Activated T-helper 9 cell treated with anti-CD3 and anti-CD28 coated beads, Interleukin-2, amount 50 U/mL, for 16 hours (primary cell): Measurements from ENCODE around the gene SURF2.
A peak's percentile ranks its signal among the peaks of the same experiment; 100 is the strongest.

Experiments used
- DNase-seq: peaks from one replicate; pipeline ENCODE4 v3.0.0-alpha.2; 2020; ENCODE audit warnings: low read depth

SURF2 gene

DNA sequence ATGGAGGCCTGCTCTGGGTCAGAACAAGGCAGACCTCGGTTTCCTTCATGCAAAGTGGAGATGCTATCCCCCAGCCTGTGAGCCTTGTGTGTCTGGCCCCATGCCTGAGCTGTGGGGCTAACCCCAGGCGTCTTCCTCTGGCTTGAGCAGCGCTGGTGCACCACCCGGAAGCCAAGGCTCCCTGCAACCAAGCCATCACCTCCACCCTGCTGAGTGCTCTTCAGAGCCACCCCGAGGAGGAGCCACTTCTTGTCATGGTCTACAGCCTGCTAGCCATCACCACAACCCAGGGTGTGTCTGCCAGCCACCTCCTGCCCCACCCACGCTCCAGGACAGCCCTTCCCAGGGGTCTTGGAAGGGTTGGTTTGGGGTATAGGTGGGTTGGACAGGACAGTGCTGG is 45.2 kb downstream of the SURF2 start:
- DNase-seq, result no peak

DNA sequence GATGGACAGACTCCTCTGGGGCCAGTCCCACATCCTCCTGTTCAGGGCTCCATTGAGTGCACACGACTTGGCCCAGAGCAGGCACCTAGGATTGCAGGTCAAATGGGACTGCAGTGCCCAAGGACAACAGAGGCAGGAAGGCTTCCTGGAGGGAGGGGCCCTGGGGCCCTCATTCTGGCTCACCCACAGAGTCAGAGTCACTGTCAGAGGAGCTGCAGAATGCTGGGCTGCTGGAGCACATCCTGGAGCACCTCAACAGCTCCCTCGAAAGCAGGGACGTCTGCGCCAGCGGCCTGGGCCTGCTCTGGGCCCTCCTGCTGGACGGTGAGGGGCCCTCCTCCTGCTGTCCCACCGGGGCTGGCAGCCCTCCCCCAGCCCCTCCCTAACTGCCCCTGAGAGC is 46.3 kb downstream of the SURF2 start:
- DNase-seq, result no peak

DNA sequence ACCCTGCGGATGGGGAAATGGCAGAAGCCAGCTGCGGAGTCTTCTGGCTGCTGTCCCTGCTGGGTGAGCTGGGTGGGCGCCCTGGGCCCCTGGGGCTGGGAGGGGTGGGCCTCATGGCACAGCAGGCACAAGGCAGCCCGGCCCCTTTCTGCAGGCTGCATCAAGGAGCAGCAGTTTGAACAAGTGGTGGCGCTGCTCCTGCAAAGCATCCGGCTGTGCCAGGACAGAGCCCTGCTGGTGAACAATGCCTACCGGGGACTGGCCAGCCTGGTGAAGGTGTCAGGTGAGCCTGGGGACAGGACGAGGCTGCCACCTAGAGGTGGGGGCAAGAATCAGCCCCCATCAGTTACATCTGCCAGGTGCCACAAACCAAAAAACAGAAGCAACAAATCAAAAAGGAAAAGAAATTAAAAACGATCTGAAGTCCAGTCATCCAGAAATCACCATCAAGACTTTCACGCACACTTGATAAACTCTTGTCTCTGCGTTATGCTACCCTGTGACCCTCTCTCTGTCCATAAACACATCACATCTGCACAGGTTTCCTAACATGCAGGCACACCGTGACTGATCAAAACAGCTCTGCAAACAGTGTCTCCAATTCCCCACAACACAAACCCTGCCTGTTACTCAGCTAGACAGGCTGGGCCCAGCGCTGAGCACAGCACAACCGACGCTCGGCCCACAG is 47.6 kb downstream of the SURF2 start:
- DNase-seq, result peak; percentile 43

DNA sequence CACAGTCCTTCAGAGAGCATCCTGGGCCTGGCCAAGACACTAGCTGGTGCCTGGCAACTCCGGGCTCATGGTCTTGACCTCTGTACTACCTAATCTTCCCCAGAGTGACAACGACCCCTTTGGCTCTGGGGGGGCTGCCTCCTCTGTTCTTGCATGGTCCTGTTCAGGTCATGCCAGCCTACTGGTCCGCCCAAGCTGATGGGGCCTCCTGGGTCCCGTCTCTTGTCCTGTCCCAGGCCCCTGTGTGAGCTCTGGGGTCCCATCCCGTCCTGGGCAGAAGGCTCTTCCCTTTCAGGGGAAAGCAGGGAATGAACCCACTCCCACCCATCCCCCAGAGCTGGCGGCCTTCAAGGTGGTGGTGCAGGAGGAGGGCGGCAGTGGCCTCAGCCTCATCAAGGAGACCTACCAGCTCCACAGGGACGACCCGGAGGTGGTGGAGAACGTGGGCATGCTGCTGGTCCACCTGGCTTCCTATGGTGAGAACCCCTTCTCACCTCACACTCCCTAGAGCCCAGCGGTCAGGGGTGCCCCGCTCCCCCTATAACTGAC is 48.2 kb downstream of the SURF2 start:
- DNase-seq, result no peak

DNA sequence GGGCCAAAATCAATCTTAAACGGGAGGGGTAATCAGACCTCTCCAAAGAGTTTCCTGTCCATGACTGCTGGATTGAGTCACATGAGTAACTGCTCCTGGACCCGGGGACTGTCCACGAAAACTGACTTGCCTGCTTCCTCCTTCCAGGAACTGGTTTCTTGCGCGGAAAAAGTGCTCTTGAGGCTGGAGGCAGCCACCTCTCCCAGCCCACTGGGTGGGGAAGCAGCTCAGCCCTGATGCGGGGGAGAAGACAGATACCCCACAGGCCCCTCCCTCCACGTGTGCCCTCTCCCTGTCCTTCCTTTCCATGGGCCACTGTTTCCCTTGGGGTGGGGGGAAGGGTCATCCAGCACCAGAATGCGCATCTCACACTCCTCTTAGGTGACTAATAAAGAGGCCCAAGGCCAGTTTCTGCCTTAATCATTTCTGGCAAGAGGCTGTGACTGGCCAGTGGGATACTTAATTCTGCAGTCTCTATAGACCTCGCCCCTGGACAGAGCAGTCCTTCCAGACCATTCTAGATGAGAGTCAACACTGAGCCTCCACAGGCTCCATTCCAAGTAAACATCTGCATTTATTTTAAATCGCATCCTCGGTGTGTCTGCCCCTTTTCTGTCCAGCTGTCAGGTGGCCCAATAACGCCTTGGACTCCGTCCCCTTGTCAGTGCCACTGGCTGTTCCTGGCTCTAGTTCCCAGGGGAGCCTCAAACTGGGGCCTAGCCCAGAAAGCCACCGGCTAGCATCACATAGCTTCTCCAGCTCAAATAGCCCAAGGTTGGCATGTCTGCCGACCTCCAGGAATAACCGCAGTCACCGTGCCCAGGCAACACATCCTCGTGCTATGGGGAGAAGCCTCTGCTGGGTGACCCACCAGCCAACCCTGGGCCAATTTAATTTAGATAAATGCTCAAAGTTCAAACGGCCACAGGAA is 49.4 kb downstream of the SURF2 start:
- no peak for DNase-seq

DNA sequence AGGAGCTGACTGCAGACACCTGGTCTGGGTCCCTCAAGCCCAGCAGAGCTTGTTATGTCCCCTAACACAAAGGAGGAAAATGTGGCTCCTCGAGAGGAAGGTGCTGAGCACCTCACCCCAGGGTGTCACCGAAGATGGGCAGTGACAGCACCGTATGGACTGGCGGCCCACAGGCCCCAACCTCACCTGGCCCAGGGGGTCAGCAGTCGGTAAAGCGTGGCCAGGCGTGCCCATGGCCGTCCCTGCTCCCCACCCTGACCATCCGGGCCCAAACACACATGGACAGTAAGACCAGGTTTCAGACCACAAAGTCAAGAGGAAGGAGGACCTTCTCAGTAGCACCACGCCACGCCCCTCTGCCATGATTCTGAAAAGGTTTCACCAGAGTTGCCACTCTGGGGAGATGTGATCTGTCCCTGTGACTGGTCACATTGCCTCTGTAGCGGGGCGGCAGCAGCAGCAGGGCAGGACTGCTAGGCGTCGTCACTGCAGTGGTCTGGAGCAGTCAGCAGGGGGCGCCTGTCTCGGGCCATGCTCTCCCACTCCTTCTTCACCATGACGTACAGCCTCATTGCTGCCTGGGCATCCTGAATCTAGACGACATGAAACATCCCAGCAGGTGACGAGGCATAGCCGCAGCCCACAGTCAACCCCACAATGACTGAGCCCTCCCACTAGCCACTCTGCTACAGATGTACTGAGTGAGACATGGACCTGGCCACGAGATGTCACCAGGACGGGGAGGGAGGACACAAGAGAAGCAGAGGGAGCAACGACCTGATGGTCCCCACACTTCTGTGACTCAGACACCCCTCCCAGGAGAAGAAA is 50.3 kb downstream of the SURF2 start:
- peak; percentile 74 for DNase-seq

DNA sequence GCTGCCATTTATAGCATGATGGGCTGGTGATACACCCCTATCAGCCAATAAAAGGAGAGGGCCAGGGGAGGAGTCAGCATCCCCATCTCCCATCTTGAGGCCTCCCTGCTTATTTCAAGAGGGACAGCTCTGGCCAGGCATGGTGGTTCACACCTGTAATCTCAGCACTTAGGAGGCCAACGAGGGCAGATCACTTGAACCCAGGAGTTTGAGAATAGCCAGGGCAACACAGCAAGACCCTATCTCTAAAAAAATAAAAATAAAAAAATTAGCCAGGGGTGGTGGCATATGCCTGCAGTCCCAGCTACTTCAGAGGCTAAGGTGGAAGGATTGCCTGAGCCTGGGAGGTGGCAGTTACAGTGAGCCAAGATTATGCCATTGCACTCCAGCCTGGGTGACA is 51.7 kb downstream of the SURF2 start:
- no peak for DNase-seq
